Adrenal gland (tissue), 5 donors: ENCODE measurements around the gene LY86.

ENCODE experiments used
- CTCF ChIP-seq, 6 experiments: fragments of 450-650 bp in 4 of 6; fragments of 200-600 bp in 2 of 6; sonication (generic) in 1 of 6; IDR thresholded peaks; 1 replicate in 5 of 6; 2 replicates in 1 of 6; pipeline versions ENCODE4 v1.5.1 to v1.8.0; 2016 to 2021; ENCODE audit warnings: antibody characterized with exemption in 6 of 6, mild to moderate bottlenecking in 2 of 6, moderate library complexity in 1 of 6
- POLR2A ChIP-seq, 2 donors: fragments of 450-650 bp; IDR thresholded peaks; one replicate each; pipeline ENCODE4 v1.6.1; 2017; ENCODE audit warnings: antibody characterized with exemption in 2 of 2, mild to moderate bottlenecking in 2 of 2, moderate library complexity in 1 of 2
- donor health status: DM: no; HTN: no; CAD: no.

DNA sequence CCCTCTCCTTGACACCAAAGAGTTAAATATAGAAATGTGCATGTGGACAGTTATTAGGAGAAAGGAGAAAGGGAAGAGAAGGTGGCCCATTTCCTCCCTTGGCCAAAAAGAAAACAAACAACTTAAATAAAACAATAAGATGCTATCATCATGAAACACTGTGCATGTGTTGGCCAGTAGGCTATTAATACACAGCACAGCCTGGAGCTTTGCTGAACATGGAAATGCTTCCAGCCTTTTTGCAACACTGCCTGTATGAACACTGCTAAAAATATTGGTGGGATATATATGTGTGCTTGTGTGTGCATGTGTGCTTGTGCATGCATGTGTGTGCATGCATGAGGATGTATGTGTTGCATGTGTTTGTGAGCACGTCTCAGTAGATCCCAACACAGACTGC is 100.4 kb downstream of the LY86 start:
- TF ChIP-seq CTCF (IDR thresholded peaks at IDR 0.05), result no peak
- no peak for TF ChIP-seq POLR2A (IDR thresholded peaks at IDR 0.05)
